Hematopoietic multipotent progenitor cell treated with erythropoietin and hydrocortisone succinate and interleukin-3 and kit ligand, for 6 days (in vitro differentiated cells): Measurements from ENCODE around the gene CNTN6.
"Not testable (repeated sequence)": the region's sequence is repeated elsewhere in the genome, so short reads cannot be mapped to it uniquely, and the experiment has no call there.

ENCODE experiments used
- DNase-seq: peaks from one replicate; pipeline ENCODE4 v3.0.0-alpha.2; 2015

CNTN6 gene

DNA sequence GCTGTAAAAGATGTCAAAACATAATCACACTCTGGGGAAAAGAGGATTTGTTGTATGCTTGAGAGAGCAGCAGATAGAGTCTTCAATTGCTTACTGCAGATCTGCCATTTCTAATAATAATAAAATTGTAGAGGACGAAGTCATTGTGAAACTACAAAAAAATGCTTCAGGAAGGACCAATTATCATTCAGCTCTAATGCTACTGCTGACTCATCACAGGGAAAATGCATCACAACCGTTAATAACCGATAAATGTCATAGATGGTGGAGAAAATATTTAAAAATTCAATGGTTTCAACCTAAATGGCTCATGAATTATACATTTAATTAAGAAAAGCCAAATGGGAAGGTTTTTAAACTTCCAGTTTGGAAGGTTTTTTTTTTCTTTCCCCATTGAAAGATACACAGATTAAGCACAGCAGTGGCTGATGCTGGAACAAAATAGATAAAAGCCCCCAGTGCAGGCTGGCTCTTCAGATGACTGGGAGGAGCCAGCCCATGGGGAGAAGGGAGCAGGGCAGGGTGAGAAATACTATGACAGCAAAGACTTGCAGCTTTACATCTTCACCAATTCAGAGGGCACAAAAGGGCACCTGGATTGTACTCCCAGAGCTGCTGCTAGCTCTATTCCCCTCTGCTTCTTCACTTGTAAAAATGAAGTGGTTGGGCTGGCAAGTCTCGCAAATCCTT, 196.1 kb downstream of the CNTN6 start:
- DNase-seq: no peak

DNA sequence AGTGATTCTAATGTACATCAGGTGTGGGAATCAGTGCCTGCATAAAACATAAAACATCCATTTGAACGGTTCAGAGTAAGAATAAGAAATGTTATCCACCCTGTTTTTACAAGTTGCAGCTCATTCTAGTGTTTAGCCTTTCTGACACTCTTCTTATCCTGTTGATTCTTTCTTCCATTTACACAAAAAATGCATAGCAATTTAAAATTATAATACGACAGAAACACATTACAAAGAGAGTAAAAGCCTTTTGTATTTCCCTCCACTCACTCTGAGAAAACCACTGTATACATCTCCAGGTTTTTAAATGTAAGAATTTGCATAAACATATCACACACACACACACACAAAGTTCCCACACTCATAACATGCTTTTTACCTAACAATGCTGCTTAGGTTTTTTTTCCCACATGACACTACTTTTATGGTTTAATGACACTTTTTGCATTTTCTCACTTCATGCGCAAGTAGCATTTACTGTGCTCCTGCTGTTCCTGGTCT, 199.8 kb downstream of the CNTN6 start:
- DNase-seq: no peak

DNA sequence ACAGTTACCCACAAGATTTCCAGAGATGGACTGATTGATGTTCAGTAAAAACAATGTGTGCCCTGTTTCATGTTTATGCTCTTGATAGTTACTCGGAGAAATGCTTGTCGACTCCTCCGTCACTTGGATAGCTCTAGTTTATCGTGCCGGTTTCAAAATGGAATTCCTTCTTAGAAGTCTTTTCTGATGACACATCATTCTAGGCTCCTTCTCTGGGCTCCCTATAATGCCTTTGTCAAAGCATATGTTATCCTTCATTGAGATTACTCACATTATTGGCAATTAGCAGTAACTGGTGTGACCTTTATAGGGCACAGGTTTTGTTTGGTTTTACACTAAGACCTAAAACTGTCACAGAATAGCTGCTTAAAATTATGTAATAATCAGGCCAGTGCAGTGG, 201.8 kb downstream of the CNTN6 start:
- DNase-seq: no peak

DNA sequence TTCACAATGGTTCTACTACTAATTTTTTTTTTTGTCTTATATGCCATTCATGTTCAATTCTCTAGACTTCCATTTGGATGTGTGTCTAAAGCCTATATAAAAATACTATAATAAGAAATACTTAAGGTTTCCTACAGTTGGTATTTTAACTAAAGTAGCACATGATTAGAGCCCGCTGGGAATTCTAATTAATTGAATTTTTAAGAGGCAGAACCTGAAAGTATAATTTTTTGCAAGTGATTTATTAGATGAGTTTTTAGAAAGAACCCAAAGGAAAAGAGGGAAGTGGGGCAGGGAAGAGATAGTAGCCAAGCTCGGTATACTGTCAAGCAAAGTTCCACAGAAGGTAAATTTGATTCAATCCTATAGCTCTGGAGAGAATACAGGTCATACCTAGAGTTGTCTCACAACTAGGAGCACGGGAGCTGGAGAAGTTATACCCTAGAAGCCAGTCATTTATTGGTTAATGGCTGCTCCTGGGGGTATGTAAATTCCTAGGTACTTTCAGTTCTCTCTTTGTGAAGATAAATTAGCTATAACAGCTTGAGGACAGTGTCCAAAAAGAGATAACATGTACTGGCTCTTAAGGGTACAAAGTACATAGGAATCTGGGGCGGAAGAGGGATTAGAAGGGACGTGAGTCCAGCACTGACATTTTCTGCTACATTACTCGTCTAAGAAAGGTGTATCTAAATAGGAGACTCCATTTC, 225.6 kb downstream of the CNTN6 start:
- DNase-seq: no peak

DNA sequence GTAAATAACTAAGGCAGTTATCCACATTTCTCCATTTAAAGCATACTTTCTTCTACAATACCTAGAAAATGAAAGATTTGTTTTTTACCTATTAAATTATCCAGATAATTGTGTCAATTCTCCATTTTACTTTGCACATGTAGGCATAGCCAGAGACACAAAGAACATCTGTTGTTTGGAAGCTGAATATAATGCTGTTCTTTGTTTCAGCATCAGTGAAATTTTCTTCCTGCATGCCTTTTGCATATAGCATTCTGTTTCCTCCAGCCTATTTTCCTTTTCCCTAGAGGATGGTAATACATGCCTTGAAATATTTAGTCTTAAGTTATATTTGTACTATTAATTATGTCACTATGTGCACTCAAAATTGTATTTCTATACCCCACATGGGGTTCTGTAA, 233.7 kb downstream of the CNTN6 start:
- no peak for DNase-seq

DNA sequence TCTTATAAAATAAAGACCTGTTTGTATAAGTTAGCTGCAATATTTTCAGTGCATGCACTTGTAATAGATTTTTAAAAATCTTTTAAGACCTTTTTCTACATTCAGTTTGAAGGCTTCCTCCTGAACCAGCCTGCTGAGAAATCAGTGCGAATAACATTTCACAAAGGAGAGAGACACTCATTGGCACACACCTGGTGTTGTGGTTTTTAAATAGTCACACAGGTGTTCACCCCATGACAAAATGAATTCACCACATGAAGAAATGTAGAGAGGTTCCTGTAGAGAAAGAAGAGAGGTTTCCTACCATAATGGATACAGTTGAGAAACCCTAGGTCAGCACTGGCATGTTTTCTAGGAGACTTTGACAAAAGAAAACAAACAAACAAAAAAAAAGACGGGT, 237.3 kb downstream of the CNTN6 start:
- no peak for DNase-seq

DNA sequence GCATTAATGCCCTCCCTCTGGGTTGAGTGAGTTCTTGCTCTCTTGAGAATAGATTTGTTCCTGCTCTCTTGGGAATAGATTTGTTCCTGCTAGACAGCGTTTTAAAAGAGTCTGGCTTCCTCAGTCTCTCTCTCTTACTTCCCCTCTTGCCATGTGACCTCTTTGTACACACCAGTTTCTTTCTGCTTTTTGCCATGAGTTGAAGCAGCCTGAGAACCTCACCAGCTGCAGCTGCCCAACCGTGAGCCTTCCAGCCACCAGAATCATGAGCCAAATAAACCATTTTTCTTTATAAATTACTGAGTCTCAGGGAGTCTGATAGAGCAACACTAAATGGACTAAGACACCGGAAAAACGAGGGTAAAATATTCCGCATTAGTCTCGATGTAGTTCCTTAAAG, 253.6 kb downstream of the CNTN6 start:
- no peak for DNase-seq

DNA sequence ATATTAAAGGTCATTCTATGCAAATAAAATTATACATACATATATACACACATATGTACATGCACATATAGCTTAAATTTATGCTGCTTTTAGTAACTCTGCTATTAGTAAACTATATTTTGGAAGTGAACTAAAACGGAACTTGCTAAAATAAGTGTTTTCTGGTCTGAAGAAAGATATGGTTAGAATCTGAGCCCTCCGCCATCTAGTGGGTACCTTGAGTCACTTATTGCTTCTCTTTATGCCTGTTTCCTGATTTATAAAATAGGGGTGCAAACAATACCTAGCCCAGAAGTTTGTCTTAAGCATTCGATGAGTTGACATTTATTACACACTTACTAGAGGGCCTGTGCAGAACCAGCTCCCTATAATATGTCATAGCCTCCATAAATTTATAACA, 255.7 kb downstream of the CNTN6 start:
- no peak for DNase-seq

DNA sequence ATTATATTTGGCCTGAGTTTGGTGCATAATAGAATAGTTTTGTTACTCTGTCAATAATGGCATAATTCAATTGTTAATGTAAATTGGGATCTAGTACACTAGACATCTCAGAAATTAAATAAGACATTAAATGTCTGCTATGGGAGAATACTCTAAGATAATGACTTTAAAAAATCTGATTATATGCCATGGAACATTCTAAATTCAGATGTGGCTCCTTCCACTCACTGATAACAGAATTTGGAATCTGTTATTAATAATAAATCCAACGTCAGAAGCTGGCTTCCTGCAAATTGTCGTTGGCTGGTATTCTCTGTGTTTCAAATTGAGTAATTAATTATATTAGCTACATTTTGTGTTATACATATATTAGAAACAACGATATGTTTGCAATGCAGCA, 258.1 kb downstream of the CNTN6 start:
- no peak for DNase-seq

DNA sequence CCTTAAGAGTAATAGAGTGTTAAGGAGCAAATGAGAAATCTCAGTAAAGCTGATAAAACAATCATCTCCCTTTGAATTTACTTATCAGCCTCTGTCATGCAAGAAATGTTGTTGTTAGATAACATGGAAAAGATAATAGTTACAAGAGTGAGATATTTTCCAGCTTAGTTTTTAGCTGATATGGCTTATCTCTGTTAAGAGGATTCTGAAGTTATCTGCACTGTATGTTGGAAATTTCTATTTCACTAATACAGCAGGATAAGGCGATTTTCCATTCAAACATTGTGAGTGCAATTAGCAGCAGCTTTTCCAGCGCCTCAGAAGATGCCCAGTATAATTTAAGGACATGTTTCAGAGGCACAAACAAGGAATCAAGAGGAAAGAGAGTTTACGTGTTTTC, 262.9 kb downstream of the CNTN6 start:
- DNase-seq: no peak

DNA sequence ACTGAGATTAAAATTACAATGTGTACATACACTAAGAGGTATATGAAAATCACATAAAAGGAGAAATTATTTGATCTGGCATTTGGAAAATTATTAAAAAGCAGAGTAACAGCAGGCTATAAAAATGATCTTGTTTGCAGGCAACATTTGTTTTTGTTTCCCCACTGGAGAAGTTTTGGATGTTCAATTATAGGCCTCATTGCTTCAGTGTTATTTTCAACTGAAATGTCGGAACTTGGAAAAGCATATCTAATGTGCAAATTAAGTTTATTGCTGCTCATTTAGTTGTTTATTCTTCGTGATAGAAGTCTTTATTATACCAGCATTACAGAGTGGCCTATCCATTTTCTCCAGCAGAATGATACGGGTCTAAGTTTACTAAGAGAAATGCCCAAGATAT, 263.3 kb downstream of the CNTN6 start:
- no peak for DNase-seq

DNA sequence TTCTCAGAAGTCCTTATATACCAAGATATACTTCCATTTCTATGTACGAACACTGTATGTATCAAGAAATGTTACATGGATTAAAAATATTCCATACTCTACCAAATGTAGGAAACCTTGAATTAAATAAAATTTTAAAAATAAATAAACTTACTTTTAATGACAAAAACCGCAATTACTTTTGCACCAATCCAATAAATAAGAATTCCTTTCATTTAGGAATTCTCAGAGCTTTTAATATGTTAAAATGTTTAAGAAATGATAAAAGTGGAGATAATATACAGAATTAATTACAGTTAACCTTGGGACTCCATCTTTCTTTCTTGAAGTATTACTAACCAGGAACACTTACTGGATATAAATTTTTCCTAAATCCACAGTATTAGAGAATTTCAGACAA, 272.7 kb downstream of the CNTN6 start:
- DNase-seq: no peak

DNA sequence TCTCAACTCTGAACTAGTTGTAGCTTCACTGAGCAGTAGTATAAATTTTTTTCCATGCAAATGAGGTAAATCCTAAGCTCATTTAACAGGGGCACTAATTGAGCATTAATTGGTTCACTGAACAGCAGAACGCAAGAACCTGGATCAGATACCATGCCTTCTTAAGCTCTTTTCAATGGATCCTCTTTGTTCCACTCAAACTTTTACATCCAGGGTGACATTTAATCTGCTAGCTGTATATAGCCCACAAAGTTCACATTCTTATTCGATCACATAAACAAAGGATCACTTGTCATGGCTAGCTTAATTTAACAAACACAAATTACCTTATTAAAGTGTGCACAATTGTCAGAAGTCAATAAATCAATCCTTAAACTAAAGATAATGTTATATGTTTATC, 281.6 kb downstream of the CNTN6 start:
- DNase-seq: no peak

DNA sequence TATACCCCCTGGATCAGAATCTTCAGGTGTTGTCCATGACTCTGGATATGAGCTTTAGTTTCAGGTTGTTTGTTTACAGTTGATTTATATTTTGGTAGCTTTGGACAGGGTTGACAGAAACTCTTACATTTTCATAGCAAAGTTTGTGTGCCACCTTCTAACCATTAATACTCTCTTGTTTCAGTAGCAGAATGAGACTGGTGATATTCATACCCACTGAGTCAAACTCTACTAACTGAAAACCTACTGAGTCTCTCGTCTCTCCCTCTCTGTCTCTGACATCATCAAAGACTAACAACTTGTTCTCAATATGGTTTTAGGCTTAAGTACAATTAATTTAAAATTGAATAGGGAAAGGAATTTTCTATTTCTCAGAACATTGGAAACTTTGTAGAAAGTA, 282.3 kb downstream of the CNTN6 start:
- no peak for DNase-seq

DNA sequence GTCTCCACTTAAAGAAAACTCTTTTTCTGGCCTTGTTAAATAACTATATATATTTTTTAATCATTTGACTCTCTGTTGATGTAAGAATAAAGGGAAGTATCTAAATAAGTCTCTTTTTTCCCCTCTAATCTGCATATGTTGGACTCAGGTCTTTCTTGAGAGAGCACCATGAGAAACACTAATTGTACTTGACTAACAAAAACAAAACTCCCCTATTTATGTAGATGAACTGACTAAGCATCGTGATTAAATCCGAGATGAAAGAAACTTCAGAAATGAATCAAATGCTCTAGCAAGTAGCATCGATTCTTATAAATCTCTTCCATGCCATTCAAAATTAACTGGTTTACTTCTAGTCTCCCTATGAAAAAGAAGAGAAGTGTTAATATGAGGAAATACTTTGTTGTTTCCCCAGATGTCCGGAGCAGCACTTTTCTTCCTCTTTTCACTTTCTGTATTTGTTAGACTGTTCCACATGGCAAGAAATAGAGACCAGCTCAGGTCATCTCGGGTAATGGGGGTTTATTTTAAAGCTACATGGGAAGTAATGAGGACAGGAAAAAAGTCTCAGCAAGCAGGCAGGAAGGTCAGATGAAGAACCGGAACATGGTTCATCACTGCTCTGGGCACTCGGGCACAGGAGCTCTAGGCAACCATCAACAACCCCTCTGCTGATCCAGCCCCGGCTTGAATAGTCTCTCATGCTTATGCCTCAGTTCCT, 288.3 kb downstream of the CNTN6 start:
- DNase-seq: no peak

DNA sequence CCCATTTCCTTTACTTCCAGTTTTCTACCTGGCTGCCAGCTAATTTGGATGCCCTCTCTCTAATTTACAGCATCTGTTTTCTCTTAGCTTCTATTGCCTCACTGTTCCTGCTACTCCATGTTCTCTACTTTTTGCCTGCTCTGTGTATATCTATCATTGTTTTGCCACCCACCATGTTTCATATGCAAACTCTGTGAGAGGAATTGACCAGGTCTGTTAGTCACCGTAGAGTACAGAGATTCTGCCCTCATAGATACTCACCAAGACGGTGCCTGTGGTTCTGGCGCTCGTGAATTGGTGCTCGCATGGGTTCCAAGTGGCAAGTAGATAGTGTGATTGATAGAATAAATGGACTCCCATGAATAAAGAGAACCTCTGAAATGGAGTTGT, 288.8 kb downstream of the CNTN6 start:
- DNase-seq: no peak

DNA sequence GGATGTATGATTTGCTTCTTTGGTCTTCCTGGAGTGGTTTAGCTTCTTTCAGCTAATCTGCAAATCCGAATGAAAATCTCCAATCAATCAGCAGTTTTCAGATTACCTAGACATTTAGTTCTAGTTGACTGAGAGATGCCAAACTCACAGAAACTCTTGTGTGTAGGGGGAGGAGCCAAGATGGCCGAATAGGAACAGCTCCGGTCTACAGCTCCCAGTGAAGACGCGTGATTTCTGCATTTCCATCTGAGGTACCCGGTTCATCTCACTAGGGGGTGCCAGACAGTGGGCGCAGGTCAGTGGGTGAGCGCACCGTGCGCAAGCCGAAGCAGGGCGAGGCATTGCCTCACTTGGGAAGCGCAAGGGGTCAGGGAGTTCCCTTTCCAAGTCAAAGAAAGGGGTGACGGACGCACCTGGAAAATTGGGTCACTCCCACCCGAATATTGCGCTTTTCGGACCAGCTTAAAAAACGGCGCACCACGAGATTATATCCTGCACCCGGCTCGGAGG, 294.6 kb downstream of the CNTN6 start:
- not testable (repeated sequence) for DNase-seq

DNA sequence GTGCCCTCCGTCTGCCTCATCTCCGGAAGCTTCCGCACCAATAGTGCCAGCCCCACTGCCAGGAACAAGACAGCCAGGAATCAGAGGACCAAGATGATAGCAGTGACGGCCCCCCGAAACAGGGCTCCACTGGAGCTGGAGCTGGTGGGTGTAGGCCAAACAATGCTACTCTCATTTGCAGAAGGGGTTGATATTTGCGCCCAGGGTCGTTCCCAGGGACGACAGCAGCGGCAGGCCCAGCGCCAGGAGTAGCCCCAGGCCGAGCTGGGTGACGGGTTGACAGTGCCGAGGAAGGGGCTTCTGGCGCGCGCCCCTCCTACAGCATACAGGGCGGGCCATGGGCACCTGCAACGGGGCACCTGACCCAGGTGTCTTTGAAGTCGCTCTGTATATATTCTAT, 301.4 kb downstream of the CNTN6 start:
- no peak for DNase-seq

DNA sequence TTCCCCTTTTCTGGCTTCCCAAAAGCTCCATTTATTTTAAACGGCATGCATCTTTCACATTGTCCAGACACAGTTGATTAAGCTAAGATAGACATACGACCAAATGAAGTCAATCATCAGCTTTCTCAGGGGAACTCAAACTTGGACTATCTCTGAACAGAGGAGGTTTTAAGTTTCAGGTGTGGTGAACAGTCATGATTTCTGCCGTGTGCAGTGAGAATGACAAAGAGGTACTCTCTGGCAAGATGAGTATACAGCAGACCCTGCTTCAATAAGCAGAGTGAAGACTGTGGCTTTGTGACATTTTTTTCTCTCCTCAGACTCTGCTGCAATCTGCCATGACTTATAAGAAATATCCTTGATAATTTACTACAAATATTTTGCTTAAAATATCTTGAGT, 307.7 kb downstream of the CNTN6 start:
- no peak for DNase-seq

DNA sequence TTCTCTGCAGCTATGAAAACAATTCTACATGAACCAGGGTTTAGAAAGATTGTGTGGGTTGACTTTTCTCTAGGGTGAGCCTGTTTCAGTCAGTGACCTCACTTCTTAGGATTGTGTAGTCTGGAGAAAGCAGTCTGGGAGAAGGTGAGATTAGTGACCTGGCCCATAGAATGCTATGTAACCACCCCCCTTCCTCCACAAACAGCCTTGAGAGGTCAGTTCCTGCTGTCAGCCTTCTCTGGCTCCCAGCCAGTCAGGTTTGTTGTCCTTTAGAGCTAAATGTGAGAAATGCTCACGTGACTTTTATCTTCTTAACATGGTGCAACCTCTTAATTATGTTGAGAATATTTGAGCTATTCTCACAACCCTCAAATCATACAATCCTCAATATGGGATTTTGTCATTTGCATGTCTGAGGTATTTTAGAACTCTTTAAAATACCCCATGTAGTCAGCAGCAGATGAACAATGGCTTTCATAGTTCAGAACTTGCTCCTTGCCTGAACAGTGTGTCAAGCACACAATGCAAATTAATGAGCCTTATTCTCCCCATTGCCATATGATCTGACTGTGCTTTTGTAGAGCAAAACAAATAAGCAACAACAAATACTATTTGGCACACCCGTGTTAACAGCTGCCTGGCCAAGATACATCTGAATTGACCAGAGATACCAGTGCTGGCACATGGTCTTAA, 311.6 kb downstream of the CNTN6 start:
- no peak for DNase-seq

DNA sequence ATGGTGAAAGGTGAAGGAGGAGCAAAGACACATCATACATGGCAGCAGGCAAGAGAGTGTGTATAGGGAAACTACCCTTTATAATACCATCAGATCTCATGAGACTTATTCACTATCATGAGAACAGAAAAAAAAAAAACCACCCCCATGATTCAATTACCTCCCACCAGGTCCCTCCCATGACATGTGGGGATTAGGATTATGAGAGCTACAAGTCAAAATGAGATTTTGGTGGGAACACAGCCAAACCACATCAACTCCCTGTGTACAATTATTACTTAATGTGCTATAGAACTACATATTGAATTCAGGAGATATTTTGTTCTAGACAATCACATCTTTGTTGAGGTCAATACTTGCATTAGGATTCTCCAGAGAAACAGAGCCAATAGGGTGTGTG, 313.4 kb downstream of the CNTN6 start:
- no peak for DNase-seq

DNA sequence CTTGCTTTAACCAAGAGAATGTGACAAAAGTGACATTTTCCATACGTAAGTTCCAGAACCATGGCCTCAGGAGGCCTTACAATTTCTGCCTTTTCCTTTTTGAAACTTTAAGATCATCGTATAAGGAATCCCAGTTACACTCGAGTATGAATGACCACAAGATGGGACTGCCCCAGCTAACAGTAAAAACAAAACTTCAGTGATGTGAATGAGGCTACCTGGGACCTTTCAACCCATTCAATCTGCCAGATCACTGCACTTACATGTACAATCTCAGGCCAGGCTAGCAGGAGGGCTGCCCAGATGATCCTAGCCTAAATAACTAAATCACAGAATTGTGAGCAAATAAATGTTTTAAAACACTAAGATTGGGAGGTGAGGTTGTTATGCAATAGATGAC, 328.8 kb downstream of the CNTN6 start:
- no peak for DNase-seq

DNA sequence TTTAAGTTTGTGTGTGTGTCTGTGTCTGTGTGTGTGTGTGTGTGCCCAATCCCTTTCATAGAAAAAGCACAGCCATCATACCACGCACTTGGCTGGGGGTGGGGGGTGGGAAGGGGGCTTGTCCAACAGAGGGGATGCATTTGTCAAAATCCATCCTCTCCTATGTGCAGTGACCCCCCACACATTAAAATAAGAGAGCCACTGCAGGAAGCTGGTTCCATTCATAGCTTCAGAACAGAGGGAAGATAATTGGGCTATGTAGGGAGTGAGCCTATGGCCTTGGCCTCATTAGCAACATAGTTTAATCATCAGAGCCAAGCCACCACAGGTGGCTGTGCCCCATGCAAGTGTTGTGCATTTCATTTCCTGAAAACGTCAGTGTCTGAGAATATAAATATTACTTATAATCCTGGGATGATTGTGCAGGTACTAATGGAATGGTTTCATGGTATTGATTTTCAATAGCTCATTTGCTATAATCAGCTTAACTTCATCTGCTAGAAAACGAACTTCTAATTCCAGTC, 330.8 kb downstream of the CNTN6 start:
- DNase-seq: no peak
